HK-2 (cell line): Measurements from ENCODE around the gene PPP2R5C.

Experiments
- DNase-seq: peaks from one replicate; pipeline ENCODE4 v3.0.0-alpha.2; 2018; ENCODE audit not compliant: unreplicated experiment

PPP2R5C gene

DNA sequence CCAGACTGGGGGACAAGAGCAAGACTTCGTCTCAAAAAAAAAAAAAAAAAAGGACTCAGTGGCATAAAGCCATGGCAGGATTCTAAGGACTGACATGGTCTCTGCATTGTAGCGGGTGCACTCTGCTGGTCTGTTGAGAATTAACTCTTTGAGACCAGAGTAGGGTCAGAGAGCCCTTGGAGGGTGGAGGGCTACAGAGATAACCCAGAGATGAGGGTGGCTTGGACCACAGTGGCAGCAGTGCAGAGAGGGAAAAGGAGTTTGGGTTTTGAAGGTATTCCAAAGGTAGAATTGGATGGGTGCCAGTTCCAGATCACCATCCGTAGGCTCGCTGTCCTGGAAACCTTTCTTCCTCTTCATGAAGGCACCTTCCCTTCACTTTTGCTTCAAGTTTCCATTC is 188.6 kb downstream of the PPP2R5C start:
- no peak for DNase-seq

DNA sequence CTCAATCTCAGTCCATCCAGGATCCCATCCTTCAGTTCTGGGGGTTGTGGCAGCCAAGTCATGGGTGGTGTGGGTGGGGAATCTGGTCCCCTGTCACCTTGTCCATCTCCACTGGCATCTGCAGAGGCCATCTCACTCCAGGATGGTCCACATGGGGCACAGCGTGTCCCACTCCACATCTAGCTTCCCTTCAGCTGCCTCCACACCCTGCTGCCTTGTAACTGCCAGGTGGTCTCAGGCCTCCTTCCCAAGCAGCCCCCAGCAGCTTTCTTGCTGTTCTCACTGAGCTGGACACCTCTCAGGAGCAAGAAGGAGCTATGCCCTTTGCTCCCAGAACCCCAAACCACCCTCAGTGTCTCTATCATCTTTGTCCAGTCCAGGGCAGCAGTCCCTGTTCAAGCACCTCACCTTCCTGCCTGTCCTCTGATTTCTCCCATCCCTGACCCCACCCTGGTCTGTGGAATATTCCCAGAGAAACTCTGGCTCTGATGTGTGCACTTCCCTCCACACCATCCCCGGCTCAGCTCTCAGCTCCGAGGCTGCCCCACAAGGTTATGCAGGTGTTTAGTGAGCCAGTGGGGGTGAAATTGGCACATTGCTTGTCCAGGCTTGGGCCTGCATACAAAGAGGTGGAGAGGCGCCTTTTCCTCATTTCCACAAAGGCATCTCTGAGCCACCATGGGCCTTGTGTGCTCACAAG is 189.2 kb downstream of the PPP2R5C start:
- DNase-seq, result no peak

DNA sequence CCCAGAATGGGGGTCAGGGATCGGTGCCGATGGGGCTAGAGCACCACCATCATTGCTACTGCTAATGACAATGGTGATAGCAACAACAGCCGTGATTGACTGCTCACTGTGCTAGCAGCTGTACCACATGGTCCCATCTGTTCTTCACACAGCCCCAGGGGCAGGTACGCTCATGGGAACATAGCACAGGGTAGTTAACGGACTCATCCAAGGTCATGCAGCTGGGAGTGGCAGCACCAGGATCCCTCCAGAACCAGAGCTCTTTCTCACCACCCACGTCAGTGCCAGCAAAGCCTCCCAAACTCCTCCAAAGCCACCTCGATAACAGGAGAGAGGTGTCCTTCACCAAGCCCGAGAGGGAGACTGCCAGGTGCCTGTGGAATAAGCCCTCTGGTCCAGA is 191.6 kb downstream of the PPP2R5C start:
- DNase-seq, result no peak

DNA sequence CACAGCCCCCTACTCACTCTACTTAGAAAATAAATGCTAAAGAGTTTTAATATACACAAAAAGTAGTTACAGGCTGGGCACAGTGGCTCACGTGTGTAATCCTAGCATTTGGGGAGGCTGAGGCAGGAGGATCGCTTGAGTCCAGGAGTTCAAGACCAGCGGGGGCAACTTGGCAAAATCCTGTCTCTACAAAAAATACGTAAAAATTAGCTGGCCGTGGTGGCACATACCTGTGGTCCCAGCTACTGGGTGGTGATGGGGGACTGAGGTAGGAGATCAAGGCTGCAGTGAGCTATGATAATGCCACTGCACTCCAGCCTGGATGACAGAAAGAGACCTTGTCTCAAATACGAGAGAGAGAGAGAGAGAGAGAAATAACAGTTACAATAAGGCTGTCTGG is 193.0 kb downstream of the PPP2R5C start:
- no peak for DNase-seq

DNA sequence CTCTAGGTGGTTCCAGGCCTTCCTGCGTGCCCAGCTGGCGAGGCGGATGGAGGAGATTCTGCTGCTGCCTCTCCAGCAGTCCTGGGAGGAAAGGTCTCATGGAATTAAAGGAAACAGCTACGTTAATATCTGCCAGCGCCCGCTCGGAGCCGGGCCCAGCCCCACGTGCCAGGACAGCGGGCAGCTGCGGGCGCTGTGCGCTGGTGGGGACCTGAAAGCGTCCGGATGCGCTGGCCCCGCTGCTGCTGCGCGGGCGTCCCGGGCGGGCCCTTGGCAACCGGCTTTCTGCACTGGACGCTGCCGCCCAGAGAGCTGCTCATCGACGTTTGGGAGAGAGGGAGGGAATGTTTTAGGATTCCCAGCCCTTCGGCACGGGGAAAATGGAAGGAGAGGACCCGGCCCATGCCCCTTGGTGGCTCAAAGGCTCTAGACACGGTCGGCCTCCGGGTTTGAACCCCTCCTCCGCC is 194.2 kb downstream of the PPP2R5C start:
- no peak for DNase-seq

DNA sequence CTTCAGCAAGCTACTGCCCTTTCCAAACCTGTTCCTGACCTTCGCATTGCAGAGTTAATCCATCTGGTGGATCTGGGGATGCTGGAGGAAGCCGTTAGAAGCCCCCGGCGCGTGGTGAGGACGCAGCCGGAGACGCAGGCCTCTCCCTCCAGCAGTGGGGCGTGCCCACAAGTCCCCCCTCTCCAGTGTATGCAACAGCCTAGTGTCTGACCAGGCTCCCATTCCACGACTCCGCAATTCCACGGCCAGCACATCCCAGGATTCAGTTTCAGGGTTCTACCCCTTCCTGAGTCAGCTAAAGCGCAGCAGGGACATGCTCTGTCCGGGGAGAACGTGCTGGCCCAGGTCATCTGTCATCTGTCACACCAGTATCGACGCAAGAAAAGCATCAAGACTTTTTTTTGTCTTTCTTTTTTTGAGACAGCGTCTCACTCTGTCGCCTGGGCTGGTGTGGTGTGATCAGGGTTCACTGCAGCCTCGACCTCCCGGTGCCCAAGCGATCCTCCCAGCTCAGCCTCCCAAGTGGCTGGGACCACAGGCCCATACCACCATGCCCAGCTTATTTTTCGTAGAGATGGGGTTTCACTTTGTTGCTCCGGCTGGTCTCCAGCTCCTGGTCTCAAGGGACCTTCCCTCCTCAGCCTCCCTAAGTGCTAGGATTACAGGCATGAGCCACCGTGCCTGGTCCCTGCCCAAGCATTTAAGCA is 194.8 kb downstream of the PPP2R5C start:
- DNase-seq, result no peak

DNA sequence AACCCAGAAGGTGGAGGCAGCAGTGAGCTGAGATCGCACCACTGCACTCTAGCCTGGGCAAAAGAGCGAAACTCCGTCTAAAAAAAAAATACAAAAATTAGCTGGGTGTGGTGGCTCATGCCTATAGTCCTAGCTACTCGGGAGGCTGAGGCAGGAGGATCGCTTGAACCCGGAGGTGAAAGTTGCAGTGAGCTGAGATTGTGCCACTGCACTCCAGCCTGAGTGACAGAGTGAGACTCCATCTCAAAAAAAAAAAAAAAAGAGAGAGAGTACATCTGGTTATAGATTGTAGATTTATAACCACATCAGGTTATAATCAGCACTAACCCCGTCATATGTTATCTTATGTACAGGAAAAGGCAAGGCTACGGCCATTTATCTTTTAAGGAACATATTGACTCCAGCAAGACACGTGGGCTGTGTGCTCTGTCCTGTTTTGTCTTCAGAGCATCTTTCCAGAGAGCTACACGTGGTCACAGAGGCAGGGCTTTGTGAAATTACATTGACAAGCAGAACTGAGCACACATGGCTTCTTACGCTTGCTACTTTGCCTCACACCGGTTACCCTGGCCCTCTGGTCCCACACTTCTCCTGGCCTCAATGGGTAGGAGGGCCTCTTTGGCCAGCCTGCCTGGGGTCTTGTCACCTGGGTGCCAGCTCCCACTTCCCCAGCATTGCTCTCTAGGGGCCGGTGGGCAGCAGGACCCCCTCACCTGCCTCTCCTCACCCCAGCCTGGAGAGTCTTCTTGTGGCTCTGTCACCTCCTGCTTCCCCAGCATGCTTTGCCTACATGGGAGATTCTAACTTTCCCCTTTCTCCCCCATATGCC is 196.1 kb downstream of the PPP2R5C start:
- no peak for DNase-seq

DNA sequence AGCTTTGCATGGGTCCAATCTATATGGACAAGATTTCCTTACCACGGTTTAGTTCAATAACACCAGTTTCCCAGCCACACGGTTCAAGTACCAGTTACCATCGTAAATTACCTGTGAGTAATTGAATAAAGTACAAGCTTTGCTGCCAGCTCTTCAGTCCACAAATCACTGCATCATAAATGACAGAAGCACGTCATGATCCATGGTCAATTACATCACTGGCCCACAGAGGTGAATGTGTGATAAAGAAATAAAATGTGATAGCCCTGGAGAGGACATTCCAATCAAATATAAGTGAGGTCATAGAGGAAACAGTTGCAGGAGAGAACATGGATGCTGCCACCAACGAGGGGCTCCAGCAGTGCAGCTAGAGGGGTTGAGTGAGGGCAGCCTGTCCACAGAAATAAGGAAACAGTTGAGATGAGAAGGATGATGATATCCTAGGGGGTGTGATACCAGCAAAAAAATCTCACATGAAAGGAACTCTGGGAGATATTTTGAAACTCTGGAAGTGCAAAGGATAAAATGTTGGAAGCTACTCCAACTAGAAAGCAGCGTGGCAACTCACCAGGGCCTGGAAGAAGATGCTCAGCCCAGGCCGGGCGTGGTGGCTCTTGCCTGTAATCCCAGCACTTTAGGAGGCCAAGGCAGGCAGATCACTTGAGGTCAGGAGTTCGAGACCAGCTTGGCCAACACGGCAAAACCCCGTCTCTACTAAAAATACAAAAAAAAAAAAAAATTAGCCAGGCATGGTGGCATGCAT is 197.1 kb downstream of the PPP2R5C start:
- DNase-seq, result no peak

DNA sequence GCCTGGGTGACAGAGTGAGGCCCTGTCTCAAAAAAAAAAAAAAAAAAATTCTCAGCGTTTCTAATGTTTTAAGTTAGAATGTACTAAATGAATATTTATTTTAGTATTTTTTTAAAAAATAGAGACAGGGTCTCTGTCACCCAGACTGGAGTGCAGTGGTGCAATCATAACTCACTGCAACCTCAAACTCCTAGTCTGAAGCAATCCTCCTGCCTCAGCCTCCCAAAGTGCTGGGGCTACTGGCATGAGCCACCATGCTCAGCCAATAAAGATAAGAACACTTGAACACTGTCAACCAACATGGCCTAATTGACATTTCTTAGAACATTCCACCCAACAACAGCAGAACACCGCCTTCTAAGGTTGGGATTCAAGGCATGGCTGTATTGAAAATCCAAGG is 197.8 kb downstream of the PPP2R5C start:
- DNase-seq, result no peak

DNA sequence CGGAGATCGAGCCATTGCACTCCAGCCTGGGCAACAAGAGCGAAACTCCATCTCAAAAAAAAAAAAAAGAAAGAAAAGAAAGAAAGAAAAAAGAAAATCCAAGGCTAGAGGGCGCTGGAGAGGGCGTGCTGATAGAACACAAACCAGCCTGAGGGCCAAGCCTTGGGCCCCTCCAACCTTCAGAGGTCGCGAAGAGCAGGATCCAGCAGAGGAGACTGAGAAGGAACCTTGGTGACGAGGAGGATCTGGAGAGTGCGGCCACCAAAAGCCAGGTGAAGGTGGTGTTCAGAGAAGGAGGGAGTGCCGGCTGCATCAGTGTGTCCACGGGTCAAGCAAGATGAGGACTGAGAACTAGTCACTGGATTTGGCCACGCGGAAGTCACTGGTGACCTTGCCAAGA is 198.7 kb downstream of the PPP2R5C start:
- no peak for DNase-seq

DNA sequence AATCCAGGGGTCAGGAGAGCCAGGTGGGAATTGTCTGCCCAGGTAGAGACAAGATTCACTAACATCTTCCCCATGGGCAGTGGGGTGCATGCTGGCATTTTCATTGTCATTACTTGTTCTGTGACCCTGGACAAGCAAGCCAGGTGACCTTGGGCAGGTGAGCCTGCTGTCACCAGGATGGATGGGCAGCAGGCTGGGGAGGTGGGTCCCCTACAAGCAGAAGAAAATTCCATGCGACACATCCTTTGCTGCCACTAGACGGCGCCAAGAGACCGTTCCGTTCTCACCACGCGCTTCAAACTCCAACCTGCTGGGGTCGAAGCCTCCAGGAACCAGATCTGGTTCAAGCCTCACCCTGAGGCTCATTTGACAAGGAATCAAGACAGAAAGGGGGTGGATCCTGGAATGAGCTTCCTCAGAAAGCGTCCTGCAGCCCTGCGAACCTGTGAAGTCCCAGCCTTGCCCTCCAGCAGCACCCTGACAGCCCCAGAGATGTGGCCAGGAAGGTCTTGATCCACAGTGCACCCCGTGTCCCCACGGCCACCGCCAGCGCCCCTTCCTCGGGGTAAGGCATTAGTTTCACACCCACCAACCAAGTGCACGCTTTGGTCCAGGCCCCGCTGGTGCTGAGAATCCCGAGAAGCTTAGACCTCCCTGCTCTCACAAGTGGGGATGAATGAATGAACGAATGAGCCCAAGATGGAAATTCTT is 199.7 kb downstream of the PPP2R5C start:
- peak; percentile 76 for DNase-seq

DNA sequence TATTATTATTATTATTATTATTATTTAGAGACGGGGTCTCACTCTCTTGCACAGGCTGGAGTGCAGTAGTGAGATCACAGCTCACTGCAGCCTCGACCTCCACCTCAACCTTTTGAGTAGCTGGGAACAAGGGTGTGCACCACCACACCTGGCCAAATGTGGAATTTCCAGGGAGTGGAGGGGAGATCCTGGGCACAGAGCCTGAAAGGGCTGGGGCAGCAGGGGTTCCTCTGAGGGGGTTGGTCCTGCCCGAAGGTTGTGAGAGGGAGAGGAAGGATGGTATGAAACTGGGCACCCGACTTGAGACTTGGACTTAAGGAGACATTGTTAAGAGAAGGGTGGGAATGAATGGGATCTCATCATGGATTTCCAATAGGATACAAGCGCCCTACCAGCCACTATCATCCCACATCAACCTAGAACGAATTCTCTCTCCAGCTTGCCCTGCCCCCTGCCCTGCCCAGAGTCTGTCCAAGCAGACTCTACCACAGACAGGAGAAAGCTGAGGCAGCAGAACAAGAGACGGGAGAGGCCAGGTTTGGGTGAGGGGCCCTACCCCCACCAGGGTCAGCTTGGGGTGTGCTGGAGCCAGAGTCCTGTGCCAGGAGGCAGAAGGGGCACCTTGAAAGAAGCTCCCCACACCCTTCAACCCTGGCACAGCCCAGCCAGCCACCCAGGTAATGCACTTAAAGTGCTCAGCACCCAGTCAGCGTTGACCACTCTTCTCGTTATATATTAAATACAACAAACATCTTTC is 200.4 kb downstream of the PPP2R5C start:
- DNase-seq, result no peak

DNA sequence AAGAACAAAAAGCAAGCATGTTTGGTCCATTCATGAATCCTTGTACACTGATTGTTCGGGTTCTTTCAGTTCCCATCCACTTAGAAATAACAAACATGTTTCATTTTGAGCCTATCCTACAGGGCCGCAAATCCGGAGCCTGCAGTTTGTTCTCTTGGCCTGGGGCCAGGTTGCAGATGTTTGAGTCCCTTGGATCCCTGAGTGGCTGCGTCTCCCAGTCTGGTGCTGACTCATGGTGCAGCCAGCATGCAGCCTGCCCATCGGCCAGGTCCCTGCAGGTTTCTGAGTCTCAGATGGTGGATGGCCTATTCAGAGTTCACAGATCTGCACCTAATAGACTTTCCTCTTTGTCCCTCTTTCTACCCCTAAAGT is 201.0 kb downstream of the PPP2R5C start:
- DNase-seq, result peak; percentile 74

DNA sequence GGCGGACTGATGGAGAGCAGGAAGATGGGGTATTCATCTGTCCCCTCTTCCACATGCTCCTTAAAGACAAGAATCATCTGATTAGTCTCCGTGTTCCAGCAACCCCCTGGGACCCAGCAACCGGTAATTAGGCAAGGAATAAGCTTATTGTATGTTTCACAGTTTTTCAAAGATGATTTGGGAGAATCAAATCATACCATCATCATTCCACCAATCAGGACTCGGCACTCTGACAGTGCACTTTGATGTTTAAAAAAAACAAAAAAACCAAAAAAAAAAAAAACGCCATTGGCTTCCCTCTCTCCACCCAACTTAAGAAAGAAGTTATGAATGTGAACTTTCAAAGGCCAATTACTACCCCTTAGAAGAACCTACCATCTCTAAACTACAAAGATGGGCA is 201.5 kb downstream of the PPP2R5C start:
- no peak for DNase-seq

DNA sequence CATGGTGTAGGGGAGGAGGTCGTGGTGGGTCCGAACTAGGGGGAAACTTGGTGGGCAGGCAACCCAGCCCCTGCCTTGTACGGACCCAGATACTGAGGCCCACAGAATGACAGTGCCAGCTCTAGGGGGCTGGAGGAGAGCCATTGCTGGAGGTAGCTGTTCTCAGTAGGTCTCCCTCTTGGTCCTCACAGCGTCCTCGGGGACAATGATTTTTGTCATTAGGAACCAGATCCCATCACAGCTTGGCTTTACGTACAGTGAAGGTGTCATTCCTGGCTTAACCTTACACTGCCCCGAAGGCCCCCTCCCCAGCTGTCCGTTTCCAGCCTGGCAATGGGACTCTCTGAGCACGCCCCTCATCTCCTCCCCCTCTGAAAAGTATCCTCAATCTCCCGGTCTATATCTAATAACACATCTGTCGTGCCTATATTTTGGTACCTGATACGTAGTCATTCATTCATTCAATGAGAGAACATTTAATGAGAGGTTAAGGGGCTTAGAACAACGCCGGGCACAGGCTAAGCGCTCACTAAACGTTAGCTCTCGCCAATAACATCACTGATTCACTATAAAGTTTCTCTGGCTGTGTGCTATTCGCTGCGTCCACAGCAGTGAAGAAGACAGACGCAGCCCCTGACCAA is 202.3 kb downstream of the PPP2R5C start:
- DNase-seq, result no peak

DNA sequence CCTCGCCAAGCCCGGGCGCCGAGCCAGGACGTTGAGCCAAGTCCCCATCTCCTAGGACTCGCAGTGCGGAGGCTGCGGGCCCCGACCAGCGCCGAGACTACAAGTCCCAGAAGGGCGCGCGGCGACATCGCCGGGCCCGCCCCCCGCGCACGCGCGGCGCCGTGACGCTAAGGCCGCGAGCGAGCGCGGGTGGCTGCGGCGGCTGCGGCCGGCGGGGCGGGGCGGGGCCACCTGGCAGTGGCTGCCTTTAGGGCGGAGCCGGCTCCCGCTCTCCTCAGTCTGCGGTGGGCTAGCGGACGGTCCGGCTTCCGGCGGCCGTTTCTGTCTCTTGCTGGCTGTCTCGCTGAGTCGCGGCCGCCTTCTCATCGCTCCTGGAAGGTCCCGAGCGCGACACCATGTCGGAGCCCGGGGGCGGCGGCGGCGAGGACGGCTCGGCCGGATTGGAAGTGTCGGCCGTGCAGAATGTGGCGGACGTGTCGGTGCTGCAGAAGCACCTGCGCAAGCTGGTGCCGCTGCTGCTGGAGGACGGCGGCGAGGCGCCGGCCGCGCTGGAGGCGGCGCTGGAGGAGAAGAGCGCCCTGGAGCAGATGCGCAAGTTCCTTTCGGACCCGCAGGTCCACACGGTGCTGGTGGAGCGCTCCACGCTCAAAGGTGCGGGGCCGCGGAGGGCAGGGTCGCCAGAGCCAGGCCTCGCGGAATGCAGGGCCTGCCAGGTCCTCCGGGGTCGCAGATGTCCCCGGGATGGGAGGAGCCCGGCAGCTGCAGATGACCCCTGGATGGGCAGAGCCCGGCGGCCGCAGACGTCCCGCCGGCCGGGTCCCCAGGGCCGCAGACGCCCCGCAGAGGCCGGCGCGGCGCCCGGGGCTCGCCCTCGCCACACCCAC is 203.0 kb downstream of the PPP2R5C start, which contains the start of gene DYNC1H1:
Gene DYNC1H1 (plus strand): TSS at position 277 of the 884 bp plus-strand sequence. CDS start 119 bp downstream, at position 396.
- DNase-seq, result peak; percentile 89

DNA sequence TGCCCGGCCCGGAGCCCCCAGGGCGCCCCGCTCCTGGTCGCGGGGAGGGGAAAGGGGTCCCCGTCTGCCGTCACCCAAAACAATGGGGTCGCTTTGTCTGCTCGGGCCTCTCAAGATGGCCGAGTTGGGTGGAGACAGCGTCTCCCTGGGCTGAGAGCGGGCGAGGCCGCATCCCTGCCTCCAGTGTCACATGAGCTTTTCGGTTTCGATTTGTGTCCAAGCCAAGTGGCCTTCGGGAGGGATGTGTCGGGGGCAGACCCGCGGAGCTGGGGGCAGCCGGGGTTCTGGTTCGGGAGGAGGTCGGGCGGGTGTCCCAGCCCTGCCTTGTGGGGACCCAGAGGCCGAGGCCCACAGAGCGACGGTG is 203.7 kb downstream of the PPP2R5C start:
- DNase-seq, result peak; percentile 57

DNA sequence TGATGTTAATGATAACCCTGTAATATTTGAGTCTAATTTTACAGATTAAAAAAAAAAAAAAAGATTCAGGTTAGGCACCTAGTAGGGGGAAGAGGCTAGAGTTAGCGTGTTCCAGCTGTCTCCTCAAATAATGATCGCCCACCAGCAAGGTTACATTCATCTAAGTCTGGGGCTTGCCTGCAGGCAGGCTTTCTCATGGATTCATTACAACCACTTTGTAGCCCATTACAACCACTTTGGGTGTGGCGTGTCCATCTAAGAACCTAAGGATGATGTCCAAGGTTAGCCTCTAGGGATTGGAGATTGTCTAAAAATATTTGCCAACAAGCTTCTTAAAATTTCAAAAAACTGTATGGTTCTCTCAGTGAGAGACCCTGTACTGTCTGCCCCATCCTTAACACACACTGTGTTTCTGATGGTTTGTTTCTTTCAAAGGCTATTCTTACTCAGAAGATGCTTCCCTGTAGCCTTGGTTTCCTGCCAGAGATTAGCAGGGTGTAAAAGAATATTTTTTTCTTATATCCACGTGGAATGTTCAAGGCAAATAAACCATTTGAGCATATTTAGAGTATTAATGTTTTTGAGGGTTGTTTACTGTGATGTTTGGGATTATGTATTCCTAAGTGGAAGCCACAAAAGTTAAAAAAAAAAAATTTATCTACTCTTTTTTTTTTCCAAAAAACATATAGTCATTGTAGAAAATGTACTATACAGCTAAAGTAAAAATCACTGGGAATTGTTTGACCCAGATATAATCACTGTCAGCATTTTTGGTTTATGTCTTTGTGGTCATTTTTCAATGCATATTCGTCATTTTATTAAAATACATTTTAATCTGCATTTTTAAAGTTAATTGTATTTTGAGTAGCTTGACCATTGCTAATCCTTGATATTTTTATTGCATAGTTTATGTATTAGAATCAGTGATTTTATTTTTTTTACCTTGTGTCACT is 204.5 kb downstream of the PPP2R5C start:
- DNase-seq, result no peak
